GM18951 (cell line): Measurements from ENCODE around the gene UROC1.

ENCODE experiments used
- POLR2A ChIP-seq: IDR thresholded peaks from 4 replicates; pipeline ENCODE4 v1.6.1; 2011; ENCODE audit warnings: mild to moderate bottlenecking; ENCODE audit not compliant: insufficient read length, insufficient read depth; ENCODE audit errors: extremely low read depth
- in situ Hi-C: fragments of 300-500 bp; cut with MboI; formaldehyde crosslinking; loops from one replicate; pipeline ENCODE4 v1.12.0; 2022; ENCODE audit warnings: low sequenced_read_pairs, mixed read lengths, inconsistent platforms; ENCODE audit not compliant: unreplicated experiment

UROC1 gene

GRCh38 chr3:126485956-126486355, 31.6 kb downstream of the UROC1 start:
- no peak for TF ChIP-seq POLR2A
- in situ Hi-C loops, result no loop called here

GRCh38 chr3:126485176-126485897, 32.2 kb downstream of the UROC1 start:
- no peak for TF ChIP-seq POLR2A

GRCh38 chr3:126484662-126485061, 32.9 kb downstream of the UROC1 start:
- no peak for TF ChIP-seq POLR2A
- in situ Hi-C loops, result no loop called here

More at GRCh38 chr3:126485176-126485897, 32.2 kb downstream of the UROC1 start:
- in situ Hi-C loops, result no loop called here

- TF ChIP-seq POLR2A, result no peak
- in situ Hi-C loops, result no loop called here
These were observed 33.4 kb downstream of the UROC1 start for GRCh38 chr3:126484148-126484547.

GRCh38 chr3:126483321-126483761, 34.2 kb downstream of the UROC1 start:
- in situ Hi-C loops, result no loop called here
- no peak for TF ChIP-seq POLR2A

GRCh38 chr3:126482503-126483255, 34.9 kb downstream of the UROC1 start:
- in situ Hi-C loops, result no loop called here
- no peak for TF ChIP-seq POLR2A

GRCh38 chr3:126481808-126482502, 35.6 kb downstream of the UROC1 start:
- TF ChIP-seq POLR2A, result no peak
- in situ Hi-C loops, result no loop called here

- TF ChIP-seq POLR2A, result no peak
These were observed 36.7 kb downstream of the UROC1 start for GRCh38 chr3:126480861-126481260.

GRCh38 chr3:126480206-126480605, 37.4 kb downstream of the UROC1 start:
- in situ Hi-C loops, result no loop called here
- no peak for TF ChIP-seq POLR2A

More at GRCh38 chr3:126480861-126481260, 36.7 kb downstream of the UROC1 start:
- in situ Hi-C loops, result no loop called here

GRCh38 chr3:126479642-126480041, 37.9 kb downstream of the UROC1 start:
- in situ Hi-C loops, result no loop called here
- no peak for TF ChIP-seq POLR2A

GRCh38 chr3:126478581-126479310, 38.8 kb downstream of the UROC1 start:
- no peak for TF ChIP-seq POLR2A
- in situ Hi-C loops, result no loop called here

GRCh38 chr3:126477061-126477380, 40.6 kb downstream of the UROC1 start:
- in situ Hi-C loops, result no loop called here
- no peak for TF ChIP-seq POLR2A
